ENCODE data around the gene ADH6. TPM values are rescaled to one million over a fixed set of nuclear protein-coding genes. Genes with fewer than 3 reads are reported as not detected.
A peak's percentile ranks its signal among the peaks of the same experiment; 100 is the strongest.
"Not testable (repeated sequence)": the region's sequence is repeated elsewhere in the genome, so short reads cannot be mapped to it uniquely, and the experiment has no call there.

Gene ADH6
- polyA plus RNA-seq, 1 donor, result 0.35 TPM

GRCh38 chr4:99189900-99190299 lies 29.1 kb downstream of the ADH6 start:
- not testable (repeated sequence) for DNase-seq

DNA sequence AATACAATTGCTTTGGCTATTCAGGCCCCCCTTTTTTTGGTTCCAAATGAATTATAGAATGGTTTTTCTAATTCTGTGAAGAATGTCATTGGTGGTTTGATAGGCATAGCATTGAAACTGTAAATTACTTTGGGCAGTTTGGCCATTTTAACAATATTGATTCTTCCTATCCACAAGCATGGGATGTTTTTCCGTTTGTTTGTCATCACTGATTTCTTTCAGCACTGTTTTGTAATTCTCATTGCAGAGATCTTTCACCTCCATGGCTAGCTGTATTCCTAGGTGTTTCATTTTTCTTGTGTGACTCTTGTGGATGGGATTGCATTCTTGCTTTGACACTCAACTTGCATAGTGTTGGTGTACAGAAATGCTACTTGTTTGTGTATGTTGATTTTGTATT lies 33.0 kb downstream of the ADH6 start:
- DNase-seq, result no peak

DNA sequence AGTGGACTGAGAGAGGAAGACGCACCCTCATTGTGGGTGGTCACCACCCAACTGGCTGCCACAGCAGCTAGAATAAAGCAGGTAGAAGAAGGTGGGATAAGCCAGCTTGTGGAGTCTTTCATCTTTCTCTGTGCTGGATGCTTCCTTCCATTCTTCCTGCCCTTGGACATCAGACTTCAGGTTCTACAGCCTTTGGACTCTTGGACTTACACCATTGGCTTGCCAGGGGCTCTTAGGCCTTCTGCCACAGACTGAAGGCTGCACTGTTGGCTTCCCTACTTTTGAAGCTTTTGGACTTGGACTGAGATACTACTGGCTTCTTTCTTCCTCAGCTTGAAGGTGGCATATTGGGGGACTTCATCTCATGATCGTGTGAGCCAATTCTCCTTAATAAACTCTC lies 33.5 kb downstream of the ADH6 start:
- no peak for DNase-seq

DNA sequence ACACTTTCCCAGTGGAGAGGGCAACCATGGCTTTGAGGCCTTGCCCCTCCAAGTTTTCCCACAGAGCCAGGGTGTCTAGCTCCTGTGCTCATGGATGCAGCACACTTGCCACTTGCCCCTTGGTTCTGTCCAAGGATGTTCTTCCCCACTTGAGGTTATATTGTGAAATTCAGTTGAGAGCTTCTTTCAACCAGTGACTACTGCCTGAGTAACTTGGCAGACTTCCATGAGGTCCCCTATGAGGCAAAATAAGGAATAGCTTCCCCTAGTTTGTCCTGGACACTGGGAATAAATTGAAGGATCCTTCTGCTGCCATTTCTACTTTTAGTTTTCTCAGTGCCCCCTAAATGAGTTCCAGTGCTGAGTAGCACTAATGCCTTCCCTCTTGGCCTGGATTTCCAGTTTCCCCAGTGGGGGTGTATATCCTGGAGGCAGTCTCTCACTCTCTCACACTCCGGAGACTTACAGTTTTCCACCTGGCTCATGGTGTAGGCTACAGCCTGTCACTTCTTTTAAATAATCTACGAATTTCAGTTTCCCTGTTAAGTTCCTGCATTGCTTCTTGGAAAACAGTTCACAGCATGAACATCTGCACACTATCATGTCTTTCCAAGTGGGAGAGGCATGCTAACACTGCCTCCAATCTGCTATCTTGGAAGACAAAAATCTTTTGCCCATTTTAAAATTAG lies 38.5 kb downstream of the ADH6 start:
- peak; percentile 47 for DNase-seq

DNA sequence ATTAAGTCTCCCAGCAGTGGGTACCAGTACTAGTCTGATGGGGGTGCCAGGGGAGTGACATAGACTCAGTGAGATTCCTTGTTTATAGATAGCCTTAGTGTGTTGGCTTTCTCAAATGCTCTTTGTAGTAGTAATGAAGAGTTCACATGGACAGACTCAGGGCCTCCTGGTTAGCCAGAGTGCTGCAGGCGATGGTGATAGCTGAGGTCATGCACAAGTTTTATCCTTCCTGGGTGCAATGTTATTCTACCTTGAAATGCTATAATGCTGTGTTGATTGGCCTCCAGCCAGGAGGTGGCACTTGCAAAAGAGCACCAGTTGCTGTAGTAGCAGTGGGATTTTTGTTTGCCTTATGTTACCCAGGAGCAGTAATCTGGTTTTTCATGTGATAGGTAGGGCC lies 39.4 kb downstream of the ADH6 start:
- no peak for DNase-seq

DNA sequence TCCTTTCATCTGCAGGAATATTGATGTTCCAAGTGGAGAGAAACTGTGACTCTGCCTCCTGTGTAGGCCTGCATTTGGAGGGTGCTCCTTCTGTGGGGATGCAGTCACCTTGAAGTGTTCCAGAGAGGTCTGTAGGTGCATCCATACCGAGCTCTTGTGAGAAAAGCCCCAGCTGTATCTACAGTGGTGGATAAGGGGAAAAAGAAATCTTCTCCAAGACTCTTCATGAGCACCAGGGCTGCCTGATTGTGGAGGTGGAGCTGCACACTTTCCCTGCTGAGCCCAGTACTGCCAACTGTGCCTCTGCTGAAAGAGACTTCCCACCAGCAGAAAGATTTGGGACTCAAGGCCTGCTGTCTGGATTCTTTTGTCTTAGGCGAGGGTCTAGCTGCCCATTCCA lies 39.9 kb downstream of the ADH6 start:
- DNase-seq, result no peak

DNA sequence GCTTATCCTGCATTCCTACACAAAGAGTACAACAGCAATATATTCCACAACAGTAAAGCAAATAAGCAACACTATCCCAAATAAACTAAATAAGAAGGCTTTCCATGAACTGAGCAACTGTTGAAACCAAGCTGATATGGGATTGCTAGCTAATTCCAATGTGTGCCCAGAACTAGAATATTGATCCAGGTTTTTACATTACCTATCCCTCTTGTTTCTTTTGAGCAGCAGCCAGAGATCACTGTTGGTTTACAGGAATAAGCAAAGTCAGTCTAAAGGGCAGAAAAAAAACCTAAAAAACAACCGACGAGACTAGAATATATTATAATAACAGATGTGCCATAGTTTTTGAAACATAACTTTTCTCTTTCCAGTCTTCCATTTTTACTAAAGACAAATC lies 52.5 kb downstream of the ADH6 start:
- no peak for DNase-seq

DNA sequence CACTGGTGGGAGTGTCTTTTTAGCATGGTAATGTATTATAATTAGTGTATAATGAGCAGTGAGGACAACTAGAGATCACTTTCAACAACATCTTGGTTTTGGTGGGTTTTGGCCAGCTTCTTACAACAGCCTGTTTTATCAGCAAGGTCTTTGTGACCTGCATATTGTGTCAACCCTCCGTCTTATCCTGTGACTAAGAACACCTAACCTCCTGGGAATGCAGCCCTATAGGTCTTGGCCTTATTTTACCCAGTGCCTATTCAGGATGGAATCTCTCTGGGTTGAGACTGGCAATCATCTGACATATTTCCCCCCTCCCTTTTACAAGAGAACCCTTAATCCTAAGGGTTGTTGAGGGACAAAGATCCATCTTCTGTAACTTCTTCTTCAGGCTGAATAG lies 53.1 kb downstream of the ADH6 start:
- DNase-seq, result no peak

DNA sequence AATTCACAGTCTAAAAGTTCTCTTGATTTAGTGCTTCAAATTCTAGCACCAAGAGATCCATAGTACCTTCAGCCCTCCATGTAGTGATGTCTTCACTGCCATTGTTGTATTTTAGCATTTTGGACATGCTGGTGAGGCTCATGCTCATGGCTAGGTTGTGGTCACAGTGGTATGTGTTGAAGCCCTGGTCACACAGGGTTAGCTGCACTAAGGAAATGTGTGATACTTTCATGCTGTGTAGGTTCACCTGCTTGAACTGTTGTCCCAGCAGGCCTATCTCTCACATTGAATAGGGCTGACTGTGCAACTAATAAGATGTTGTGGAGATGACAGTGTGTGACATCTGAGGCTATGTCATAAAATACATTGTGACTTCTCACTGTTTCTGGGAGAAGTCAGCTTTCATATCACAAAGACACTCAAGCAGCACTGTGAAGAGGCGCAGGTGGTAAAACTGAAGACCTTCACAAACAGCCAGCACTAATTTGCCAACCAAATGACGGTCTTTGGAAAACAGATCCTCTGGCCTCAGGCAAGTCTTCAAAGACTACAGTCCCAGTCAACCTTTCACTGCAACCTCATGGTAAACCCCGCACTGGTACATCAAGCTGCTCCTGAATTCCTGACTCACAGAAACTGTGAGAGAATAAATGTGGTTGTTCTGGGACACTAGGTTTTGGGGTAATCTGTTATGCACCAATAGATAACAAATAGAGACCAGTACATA lies 57.5 kb downstream of the ADH6 start:
- no peak for DNase-seq

DNA sequence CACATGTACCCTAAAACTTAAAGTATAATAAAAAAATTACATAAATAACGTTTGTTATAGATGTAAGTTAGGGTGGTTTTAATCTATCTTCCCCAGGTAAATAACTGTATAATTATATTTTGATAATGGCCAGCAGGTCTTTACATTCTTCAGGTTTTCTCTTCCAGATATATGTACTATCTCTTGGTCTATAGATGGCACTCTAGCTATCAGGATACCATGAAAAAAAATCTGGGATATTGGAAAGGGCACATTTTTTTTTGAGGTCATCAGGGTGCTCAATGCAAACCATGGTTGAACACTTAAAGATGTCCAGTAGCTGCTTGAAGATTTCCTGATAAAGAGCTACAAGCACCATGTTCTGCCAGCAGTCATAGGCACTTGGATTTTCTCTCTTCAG lies 59.3 kb downstream of the ADH6 start:
- no peak for DNase-seq

GRCh38 chr4:99157478-99157935 lies 61.5 kb downstream of the ADH6 start:
- DNase-seq, result no peak

- no peak for DNase-seq
Measured at GRCh38 chr4:99156992-99157391, 62.1 kb downstream of the ADH6 start.

DNA sequence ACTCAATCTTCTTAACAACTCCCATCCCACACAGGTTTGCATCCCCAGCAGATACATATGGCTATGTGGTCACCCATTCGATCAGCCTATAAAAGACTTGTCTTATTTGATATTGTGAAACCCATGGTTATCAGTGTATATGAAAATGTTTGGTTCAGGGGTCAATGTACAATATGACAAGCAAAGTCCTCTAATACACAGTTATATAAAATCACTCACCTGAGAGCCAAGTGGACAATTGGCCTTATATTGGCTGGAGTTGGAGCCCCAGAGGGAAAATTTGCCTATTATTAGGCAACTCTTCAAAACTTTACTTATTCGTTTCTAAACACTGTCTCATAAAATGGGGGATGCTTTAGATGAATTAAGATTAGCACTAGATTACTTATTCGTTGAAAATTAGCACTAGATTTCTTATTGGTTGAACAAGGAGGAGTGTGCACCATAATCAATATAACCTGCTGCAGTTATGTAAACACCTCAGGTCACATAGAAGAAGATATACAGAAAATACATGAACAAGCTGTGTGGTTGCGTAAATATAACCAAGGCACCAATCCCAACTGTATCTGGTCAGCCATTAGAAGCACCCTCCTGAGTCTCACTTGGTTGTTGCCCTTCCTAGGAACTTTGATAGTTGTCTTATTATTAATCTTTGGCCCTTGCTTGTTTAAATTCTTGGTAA lies 64.2 kb downstream of the ADH6 start:
- DNase-seq, result no peak

Other genes with a start within 250 kb of the ADH6 start
- gene METAP1, start 223.5 kb downstream of the ADH6 start, polyA plus RNA-seq (ENCODE audit: insufficient read length), result 28.2 TPM
- gene ADH5, start 130.5 kb downstream of the ADH6 start, polyA plus RNA-seq (ENCODE audit: insufficient read length), result 87.8 TPM
- not detected for gene ADH4, start 74.9 kb downstream of the ADH6 start, polyA plus RNA-seq (ENCODE audit: insufficient read length)
- 0.88 TPM for gene ADH1A, start 71.7 kb upstream of the ADH6 start, polyA plus RNA-seq (ENCODE audit: insufficient read length)
- gene ADH1B, start 102.2 kb upstream of the ADH6 start, polyA plus RNA-seq (ENCODE audit: insufficient read length), result 10.2 TPM
- gene ADH1C, start 133.5 kb upstream of the ADH6 start, polyA plus RNA-seq (ENCODE audit: insufficient read length), result 7.0 TPM
- not detected for gene ADH7, start 216.1 kb upstream of the ADH6 start, polyA plus RNA-seq (ENCODE audit: insufficient read length)

All from hindlimb muscle (tissue), 1 donor.